GM23248 (cell line): Measurements from ENCODE around the gene SPRED1.

Experiments used
- EZH2 ChIP-seq: fragments of 200-600 bp; sonication (generic); IDR thresholded peaks from 2 replicates; pipeline ENCODE4 v1.6.1; 2018; ENCODE audit warnings: antibody characterized with exemption, mild to moderate bottlenecking; ENCODE audit not compliant: insufficient read depth, poor library complexity, severe bottlenecking
- EZH2phosphoT487 ChIP-seq: fragments of 200-600 bp; sonication (generic); IDR thresholded peaks from 2 replicates; pipeline ENCODE4 v1.6.1; 2018; ENCODE audit warnings: antibody characterized with exemption, moderate library complexity, mild to moderate bottlenecking, low read depth; ENCODE audit not compliant: insufficient read depth

DNA sequence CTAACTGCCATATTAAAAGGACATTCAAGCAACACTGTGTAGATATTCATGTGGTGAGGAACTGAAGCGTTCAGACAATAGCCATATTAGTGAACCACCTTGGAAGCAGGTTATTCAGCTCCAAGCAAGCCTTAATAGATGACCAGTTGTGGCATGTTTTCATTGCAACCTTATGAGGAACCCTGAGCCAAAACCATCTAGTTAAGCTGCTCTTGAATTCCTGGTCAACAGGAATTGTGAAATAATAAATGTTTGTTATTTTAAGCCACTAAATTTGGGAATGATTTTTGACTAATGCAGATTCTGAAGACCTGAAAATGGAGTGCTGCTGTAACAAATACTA is 73.0 kb downstream of the SPRED1 start:
- TF ChIP-seq EZH2 (no peak), EZH2phosphoT487 (no peak)
